K562 (cell line): Measurements from ENCODE around the gene GINS3. TPM values are rescaled to one million over a fixed set of nuclear protein-coding genes. Genes with fewer than 3 reads are reported as not detected.

Experiments
- BRCA1 ChIP-seq, 2 experiments: fragments of 450-650 bp in 1 of 2; sonication (generic) in 1 of 2; formaldehyde crosslinking in 1 of 2; IDR thresholded peaks; 2 replicates each; pipeline versions ENCODE4 v1.5.0 to v1.6.1; 2017 to 2020; ENCODE audit warnings: mild to moderate bottlenecking in 1 of 2, missing genetic modification reagents in 1 of 2
- ETV6 ChIP-seq, 3 experiments: fragments of 150-350 bp in 1 of 3; sonication (generic) in 1 of 3; formaldehyde crosslinking in 1 of 3; IDR thresholded peaks; 2 replicates each; pipeline versions ENCODE4 v1.6.1 to v1.8.0; 2014 to 2022; ENCODE audit warnings: borderline replicate concordance in 2 of 3, low read depth in 2 of 3, antibody characterized with exemption in 1 of 3, low read length in 1 of 3, mild to moderate bottlenecking in 1 of 3, missing genetic modification reagents in 1 of 3
- FOSL1 ChIP-seq: fragments of 200-800 bp; sonication (Bioruptor generic); conservative IDR thresholded peaks from 2 replicates; pipeline ENCODE4 v1.6.1; 2016; ENCODE audit warnings: missing genetic modification characterization, missing compliant biosample characterization
- IRF1 ChIP-seq: sonication (generic); formaldehyde crosslinking; IDR thresholded peaks from 2 replicates; pipeline ENCODE4 v1.8.0; 2022; ENCODE audit warnings: missing genetic modification reagents, mild to moderate bottlenecking, borderline replicate concordance
- KDM1A ChIP-seq, 2 experiments: fragments of 450-650 bp; IDR thresholded peaks; 2 replicates each; pipeline ENCODE4 v1.6.1; 2016; ENCODE audit warnings: mild to moderate bottlenecking in 2 of 2
- MEF2A ChIP-seq: IDR thresholded peaks from 2 replicates; pipeline ENCODE4 v1.6.1; 2011; ENCODE audit warnings: low read depth, mild to moderate bottlenecking, low read length, moderate library complexity; ENCODE audit not compliant: control insufficient read depth
- NCOA2 ChIP-seq, 2 experiments: fragments of 450-650 bp; IDR thresholded peaks; 2 replicates each; pipeline ENCODE4 v1.6.1; 2018; ENCODE audit warnings: mild to moderate bottlenecking in 2 of 2, moderate library complexity in 1 of 2; ENCODE audit not compliant: partially characterized antibody in 2 of 2
- NFE2 ChIP-seq: IDR thresholded peaks from 2 replicates; pipeline ENCODE4 v1.6.1; 2014; ENCODE audit warnings: antibody characterized with exemption, low read depth
- polyA plus RNA-seq, 8 experiments: library from polyadenylated mRNA; depleted of rRNA in 4 of 8; stranded (reverse) in 5 of 8; unstranded in 3 of 8; fragments of >200 nt; fragmentation: Nextera tagmentation in 2 of 8; fragmentation: Illumina TruSeq in 1 of 8; extraction: Ambion mirVana in 2 of 8; extraction: Trizol in 1 of 8; gene quantifications; 2 replicates each; pipeline versions ENCODE4 v1.2.1 to v1.2.3, GENCODE V29; 2011 to 2014; ENCODE audit warnings: inconsistent platforms in 1 of 8, missing spikeins in 1 of 8
- total RNA-seq, 7 experiments: library from RNA; depleted of rRNA in 6 of 7; stranded (reverse); fragments of >200 nt in 6 of 7; fragmentation: Illumina TruSeq in 2 of 7; extraction: Trizol in 2 of 7; gene quantifications; 2 replicates each; pipeline versions ENCODE4 v1.2.1 to v1.2.3, GENCODE V29; 2011 to 2021; ENCODE audit warnings: low replicate concordance in 1 of 7
- TF ChIP-seq, protein P1 (sequence below), 2 experiments: IDR thresholded peaks in 1 of 2; conservative IDR thresholded peaks in 1 of 2; 2 replicates each; pipeline ENCODE4 v1.6.1; 2016; ENCODE audit warnings: low read depth in 2 of 2, mild to moderate bottlenecking in 1 of 2, missing compliant biosample characterization in 1 of 2, missing genetic modification characterization in 1 of 2, moderate library complexity in 1 of 2

GINS3 gene
- total and polyA plus RNA-seq, 9 of the 15 experiments (the other 6 are each of a cell fraction or from before 2014, with no cell fraction given): 17.8 to 31.9 (median 25.4) TPM

- TF ChIP-seq, protein P1, sequence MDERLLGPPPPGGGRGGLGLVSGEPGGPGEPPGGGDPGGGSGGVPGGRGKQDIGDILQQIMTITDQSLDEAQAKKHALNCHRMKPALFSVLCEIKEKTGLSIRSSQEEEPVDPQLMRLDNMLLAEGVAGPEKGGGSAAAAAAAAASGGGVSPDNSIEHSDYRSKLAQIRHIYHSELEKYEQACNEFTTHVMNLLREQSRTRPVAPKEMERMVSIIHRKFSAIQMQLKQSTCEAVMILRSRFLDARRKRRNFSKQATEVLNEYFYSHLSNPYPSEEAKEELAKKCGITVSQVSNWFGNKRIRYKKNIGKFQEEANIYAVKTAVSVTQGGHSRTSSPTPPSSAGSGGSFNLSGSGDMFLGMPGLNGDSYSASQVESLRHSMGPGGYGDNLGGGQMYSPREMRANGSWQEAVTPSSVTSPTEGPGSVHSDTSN (CRISPR knock-in tag; IDR thresholded peaks at IDR 0.05; ENCODE audit: low read depth): no peak
- TF ChIP-seq, protein P1 (tag; conservative IDR thresholded peaks at IDR 0.05; ENCODE audit: low read depth): peak; percentile 72
- peak; percentile 61; the same call in 1 of the 2 replicates for TF ChIP-seq NFE2
- TF ChIP-seq MEF2A: 0 out of 2 replicates have a peak, but pooled peaks have one; percentile 26
- no peak for TF ChIP-seq NCOA2 (IDR thresholded peaks at IDR 0.05; ENCODE audit: partially characterized antibody in 2 of 2)
- TF ChIP-seq BRCA1 (IDR thresholded peaks at IDR 0.05): no peak
- TF ChIP-seq BRCA1 (CRISPR knock-in tag; IDR thresholded peaks at IDR 0.05): no peak
- peak; percentile 66 to 75 for TF ChIP-seq KDM1A (IDR thresholded peaks at IDR 0.05)
- no peak for TF ChIP-seq ETV6 (IDR thresholded peaks at IDR 0.05; ENCODE audit: borderline replicate concordance in 1 of 2, low read depth in 2 of 2, low read length in 1 of 2)
- TF ChIP-seq ETV6 (CRISPR knock-in tag; IDR thresholded peaks at IDR 0.05; ENCODE audit: borderline replicate concordance): no peak
- TF ChIP-seq FOSL1 (tag): peak; percentile 98
- TF ChIP-seq IRF1 (CRISPR knock-in tag): no peak
Observed at GRCh38 chr16:58366247-58367031, 25.8 kb upstream of the GINS3 start (continued).
